ENCODE measurements around the gene RRP1B. TPM values are rescaled to one million over a fixed set of nuclear protein-coding genes. Genes with fewer than 3 reads are reported as not detected.
A peak's percentile ranks its signal among the peaks of the same experiment; 100 is the strongest.

Gene RRP1B
- total RNA-seq, 1 donor from 2014 or later, result 43.3 TPM

- no peaks in the 10 kb centered on the region for H3K9me3 Mint-ChIP-seq
- DNase-seq (ENCODE audit: extremely low spot score, unreplicated experiment), result no peak
- no peak overlapping the region for H3K4me3 Mint-ChIP-seq
- H3K27me3 Mint-ChIP-seq, result no peaks in the 10 kb centered on the region
- peaks cover 29% of the 10 kb centered on the region for H3K4me1 Mint-ChIP-seq (ENCODE audit: unreplicated experiment)
- no peaks in the 10 kb centered on the region for H3K36me3 Mint-ChIP-seq
- TF ChIP-seq, protein P1, sequence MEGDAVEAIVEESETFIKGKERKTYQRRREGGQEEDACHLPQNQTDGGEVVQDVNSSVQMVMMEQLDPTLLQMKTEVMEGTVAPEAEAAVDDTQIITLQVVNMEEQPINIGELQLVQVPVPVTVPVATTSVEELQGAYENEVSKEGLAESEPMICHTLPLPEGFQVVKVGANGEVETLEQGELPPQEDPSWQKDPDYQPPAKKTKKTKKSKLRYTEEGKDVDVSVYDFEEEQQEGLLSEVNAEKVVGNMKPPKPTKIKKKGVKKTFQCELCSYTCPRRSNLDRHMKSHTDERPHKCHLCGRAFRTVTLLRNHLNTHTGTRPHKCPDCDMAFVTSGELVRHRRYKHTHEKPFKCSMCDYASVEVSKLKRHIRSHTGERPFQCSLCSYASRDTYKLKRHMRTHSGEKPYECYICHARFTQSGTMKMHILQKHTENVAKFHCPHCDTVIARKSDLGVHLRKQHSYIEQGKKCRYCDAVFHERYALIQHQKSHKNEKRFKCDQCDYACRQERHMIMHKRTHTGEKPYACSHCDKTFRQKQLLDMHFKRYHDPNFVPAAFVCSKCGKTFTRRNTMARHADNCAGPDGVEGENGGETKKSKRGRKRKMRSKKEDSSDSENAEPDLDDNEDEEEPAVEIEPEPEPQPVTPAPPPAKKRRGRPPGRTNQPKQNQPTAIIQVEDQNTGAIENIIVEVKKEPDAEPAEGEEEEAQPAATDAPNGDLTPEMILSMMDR (conservative IDR thresholded peaks at IDR 0.05), result no peak
- peak overlapping the region; percentile 40 for H3K27ac Mint-ChIP-seq
These were observed 72.7 kb downstream of the RRP1B start for GRCh38 chr21:43731891-43732711.

DNA sequence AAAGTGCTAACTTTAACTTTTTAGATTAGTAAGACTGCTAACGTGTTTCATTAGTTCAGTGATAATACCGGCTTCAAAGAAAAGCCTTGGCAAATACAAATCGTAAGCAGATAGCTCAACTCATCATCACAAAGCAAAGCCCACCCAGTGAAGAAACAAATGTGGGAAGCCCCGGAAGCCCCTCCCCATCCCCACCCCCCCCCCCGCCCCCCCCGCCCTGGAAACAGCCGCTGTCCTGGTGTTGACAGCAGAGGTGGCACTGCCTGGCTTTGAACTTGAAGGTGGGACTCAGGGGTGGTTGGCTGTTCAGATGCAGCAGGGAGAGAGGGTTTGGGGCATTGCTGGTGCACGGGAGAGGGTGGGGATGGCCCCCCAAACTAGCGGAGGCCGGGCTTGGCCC lies 73.7 kb downstream of the RRP1B start:
- no peak for DNase-seq (ENCODE audit: extremely low spot score, unreplicated experiment)
- H3K27ac Mint-ChIP-seq, result no peak overlapping the region

DNA sequence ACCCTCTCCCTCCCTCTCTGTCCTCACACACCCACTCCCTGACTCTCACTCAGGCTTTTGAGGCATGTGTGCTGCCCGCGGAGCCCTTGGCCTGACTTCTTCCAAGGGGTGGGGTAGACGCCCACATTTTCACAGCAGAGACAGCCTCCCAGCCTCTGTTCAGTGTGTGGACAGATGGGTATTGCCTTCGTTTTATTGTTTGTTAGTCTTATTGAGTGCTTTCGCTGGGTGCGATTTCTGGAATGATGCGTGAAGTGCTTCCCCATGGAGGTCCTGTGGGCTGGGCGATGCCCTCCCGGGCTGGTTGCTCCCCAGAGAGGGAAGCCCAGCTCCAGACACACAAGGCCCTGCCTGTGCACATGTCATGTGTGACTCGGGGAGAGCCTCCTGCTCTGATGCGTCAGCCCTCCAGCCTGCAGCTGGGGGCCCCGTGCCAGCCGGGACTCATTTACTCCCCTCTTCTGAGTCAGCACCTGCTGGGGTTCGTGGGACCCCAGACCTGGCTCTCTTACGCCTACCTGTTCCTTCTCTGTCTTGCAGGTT lies 74.2 kb downstream of the RRP1B start:
- H3K27ac Mint-ChIP-seq, result peak overlapping the region; percentile 41
- no peaks in the 10 kb centered on the region for H3K9me3 Mint-ChIP-seq
- no peaks in the 10 kb centered on the region for H3K27me3 Mint-ChIP-seq
- no peaks in the 10 kb centered on the region for H3K36me3 Mint-ChIP-seq
- DNase-seq (ENCODE audit: extremely low spot score, unreplicated experiment), result no peak
- H3K4me1 Mint-ChIP-seq (ENCODE audit: unreplicated experiment), result peaks cover 23% of the 10 kb centered on the region
- TF ChIP-seq, protein P1 (conservative IDR thresholded peaks at IDR 0.05), result no peak
- H3K4me3 Mint-ChIP-seq, result no peak overlapping the region

More for the DNA sequence above, 73.7 kb downstream of the RRP1B start:
- no peaks in the 10 kb centered on the region for H3K36me3 Mint-ChIP-seq
- TF ChIP-seq, protein P1 (conservative IDR thresholded peaks at IDR 0.05), result no peak
- H3K4me3 Mint-ChIP-seq, result no peak overlapping the region
- no peaks in the 10 kb centered on the region for H3K27me3 Mint-ChIP-seq
- H3K9me3 Mint-ChIP-seq, result no peaks in the 10 kb centered on the region
- peaks cover 23% of the 10 kb centered on the region for H3K4me1 Mint-ChIP-seq (ENCODE audit: unreplicated experiment)

- H3K4me1 Mint-ChIP-seq (ENCODE audit: unreplicated experiment), result peaks cover 21% of the 10 kb centered on the region
- peak overlapping the region; percentile 41 for H3K27ac Mint-ChIP-seq
These were observed 75.0 kb downstream of the RRP1B start for GRCh38 chr21:43734131-43734927.

GRCh38 chr21:43734928-43735229 lies 75.5 kb downstream of the RRP1B start:
- peaks cover 5% of the 10 kb centered on the region for H3K36me3 Mint-ChIP-seq
- no peak overlapping the region for H3K27ac Mint-ChIP-seq
- no peak for DNase-seq (ENCODE audit: extremely low spot score, unreplicated experiment)
- TF ChIP-seq, protein P1 (conservative IDR thresholded peaks at IDR 0.05), result no peak
- H3K4me3 Mint-ChIP-seq, result no peak overlapping the region
- H3K9me3 Mint-ChIP-seq, result no peaks in the 10 kb centered on the region
- H3K27me3 Mint-ChIP-seq, result no peaks in the 10 kb centered on the region
- peaks cover 22% of the 10 kb centered on the region for H3K4me1 Mint-ChIP-seq (ENCODE audit: unreplicated experiment)

More at GRCh38 chr21:43734131-43734927, 75.0 kb downstream of the RRP1B start:
- no peak overlapping the region for H3K4me3 Mint-ChIP-seq
- no peak for DNase-seq (ENCODE audit: extremely low spot score, unreplicated experiment)
- no peaks in the 10 kb centered on the region for H3K9me3 Mint-ChIP-seq
- peaks cover 2% of the 10 kb centered on the region for H3K36me3 Mint-ChIP-seq
- TF ChIP-seq, protein P1 (conservative IDR thresholded peaks at IDR 0.05), result no peak
- no peaks in the 10 kb centered on the region for H3K27me3 Mint-ChIP-seq
